Prostate gland (tissue), 2 donors: Measurements from ENCODE around the gene LRRC43. TPM values are rescaled to one million over a fixed set of nuclear protein-coding genes. Genes with fewer than 3 reads are reported as not detected.

Source experiments
- DNase-seq: peaks from one replicate; pipeline ENCODE4 v3.0.0-alpha.2; 2019; ENCODE audit warnings: low spot score
- H3K27ac ChIP-seq, 2 donors: fragments of 200-600 bp; sonication (generic); 2 replicates each; pipeline ENCODE4 v1.5.1; 2017 to 2019
- H3K27me3 ChIP-seq: fragments of 200-600 bp; sonication (generic); replicated peaks from 2 replicates; pipeline ENCODE4 v1.5.1; 2019; ENCODE audit not compliant: insufficient read depth
- H3K36me3 ChIP-seq, 2 donors: fragments of 200-600 bp; sonication (generic); 1 replicate in 1 of 2; 2 replicates in 1 of 2; pipeline versions ENCODE4 v1.5.1 to v1.8.1; 2017 to 2019
- H3K4me1 ChIP-seq: fragments of 200-600 bp; sonication (generic); replicated peaks from 2 replicates; pipeline ENCODE4 v1.5.1; 2019
- H3K4me3 ChIP-seq, 2 donors: fragments of 200-600 bp; sonication (generic); 2 replicates each; pipeline ENCODE4 v1.5.1; 2017 to 2019
- H3K9me3 ChIP-seq: fragments of 200-600 bp; sonication (generic); 2 replicates; pipeline ENCODE4 v1.5.1; 2017
- CTCF ChIP-seq, 4 experiments: fragments of 200-600 bp in 2 of 4; fragments of 450-650 bp in 2 of 4; sonication (generic) in 2 of 4; IDR thresholded peaks; 1 replicate in 3 of 4; 2 replicates in 1 of 4; pipeline ENCODE4 v1.5.1; 2016 to 2019; ENCODE audit warnings: antibody characterized with exemption in 4 of 4, mild to moderate bottlenecking in 2 of 4, moderate library complexity in 2 of 4
- POLR2A ChIP-seq: fragments of 450-650 bp; IDR thresholded peaks from one replicate; pipeline ENCODE4 v1.6.1; 2016; ENCODE audit warnings: antibody characterized with exemption, mild to moderate bottlenecking
- POLR2AphosphoS5 ChIP-seq: sonication (generic); formaldehyde crosslinking; IDR thresholded peaks from one replicate; pipeline ENCODE4 v1.6.1; 2017; ENCODE audit warnings: antibody characterized with exemption
- WGBS: methylation state at CpG from one replicate; pipeline ENCODE4 v1.1.5; 2018; 5-methylcytosine and 5-hydroxymethylcytosine counted together
- intact Hi-C: fragments of 100-400 bp; cut with DNase I; formaldehyde crosslinking; loops from one replicate; pipeline ENCODE4 v1.14.2; 2022
- total RNA-seq, 2 donors: library from RNA; depleted of rRNA; stranded (reverse); fragments of >200 nt; gene quantifications; one replicate each; pipeline ENCODE4 v1.1.0, GENCODE V29; 2016

Gene LRRC43
- total RNA-seq, 2 donors from 2014 or later = 1.2 to 5.7 TPM

- Histone ChIP-seq H3K36me3 (peaks cover 0 to 7% of the 10 kb centered on the region in 2 donors), H3K27me3 (no peaks in the 10 kb centered on the region), H3K9me3 (no peaks in the 10 kb centered on the region), H3K4me1 (no peaks in the 10 kb centered on the region), H3K27ac (no peak overlapping the region), H3K4me3 (no peak overlapping the region)
- TF ChIP-seq POLR2A (no peak), CTCF (IDR thresholded peaks at IDR 0.05) (no peak), POLR2AphosphoS5 (no peak)
- WGBS = 81% methylated on average over 5 of the region's 5 CpGs
- no peak for DNase-seq
- intact Hi-C loops = no loop called here
Measured at GRCh38 chr12:122238861-122239260, 55.9 kb downstream of the LRRC43 start.

- no peaks in the 10 kb centered on the region for H3K4me1 ChIP-seq
- peaks cover 0 to 7% of the 10 kb centered on the region in 2 donors for H3K36me3 ChIP-seq
- 86% methylated on average over 6 of the region's 6 CpGs for WGBS
- no peaks in the 10 kb centered on the region for H3K9me3 ChIP-seq
- H3K27ac ChIP-seq = no peak overlapping the region
- no peak for DNase-seq
- TF ChIP-seq POLR2AphosphoS5 (no peak), POLR2A (no peak), CTCF (IDR thresholded peaks at IDR 0.05) (no peak)
- intact Hi-C loops = no loop called here
- H3K27me3 ChIP-seq = no peaks in the 10 kb centered on the region
- H3K4me3 ChIP-seq = no peak overlapping the region
Measured at GRCh38 chr12:122243965-122244364, 61.0 kb downstream of the LRRC43 start.

- Histone ChIP-seq H3K9me3 (no peaks in the 10 kb centered on the region), H3K4me3 (no peak overlapping the region), H3K27ac (no peak overlapping the region), H3K27me3 (no peaks in the 10 kb centered on the region), H3K4me1 (no peaks in the 10 kb centered on the region), H3K36me3 (peaks cover 0 to 7% of the 10 kb centered on the region in 2 donors)
- no peak for TF ChIP-seq POLR2AphosphoS5
- TF ChIP-seq CTCF (IDR thresholded peaks at IDR 0.05) = no peak
- no peak for TF ChIP-seq POLR2A
- 87% methylated on average over 11 of the region's 11 CpGs for WGBS
- no peak for DNase-seq
- intact Hi-C loops = no loop called here
Measured at GRCh38 chr12:122244565-122245371, 61.8 kb downstream of the LRRC43 start.

- 100% methylated on average over 1 of the region's 1 CpG for WGBS
Measured at GRCh38 chr12:122245553-122245952, 62.6 kb downstream of the LRRC43 start.

More at GRCh38 chr12:122245553-122245952, 62.6 kb downstream of the LRRC43 start:
- Histone ChIP-seq H3K27me3 (no peaks in the 10 kb centered on the region), H3K4me1 (no peaks in the 10 kb centered on the region), H3K9me3 (no peaks in the 10 kb centered on the region), H3K36me3 (peaks cover 0 to 7% of the 10 kb centered on the region in 2 donors), H3K27ac (no peak overlapping the region), H3K4me3 (no peak overlapping the region)
- intact Hi-C loops = no loop called here
- DNase-seq = no peak
- no peak for TF ChIP-seq POLR2AphosphoS5
- no peak for TF ChIP-seq POLR2A
- no peak for TF ChIP-seq CTCF (IDR thresholded peaks at IDR 0.05)
